GM12878 (cell line): ENCODE measurements around the gene CDH7. TPM values are rescaled to one million over a fixed set of nuclear protein-coding genes. Genes with fewer than 3 reads are reported as not detected.

Experiments used
- ATAC-seq: fragments of 200-7000 bp; cut with Tn5 transposase; 3 replicates; pipeline ENCODE4 v1.9.1; 2020; ENCODE audit warnings: mild to moderate bottlenecking, moderate library complexity
- BruUV-seq: library from RNA; stranded (reverse); fragments of 400-500 nt; replicated peaks from 2 replicates; lab custom pipeline; 2021; lab: Mats Ljungman, UMichigan
- CTCF ChIA-PET: fragments of 300-600 bp; sonication (Branson Sonifier 250); formaldehyde crosslinking; extraction: SDS; loops from one replicate; lab custom pipeline; 2021; ENCODE audit warnings: inconsistent platforms; lab: Yijun Ruan, JAX
- POLR2A ChIA-PET: fragments of 350-600 bp; formaldehyde crosslinking; extraction: SDS; loops from one replicate; lab custom pipeline; 2021; ENCODE audit warnings: inconsistent platforms; lab: Charles Lee
- RAD21 ChIA-PET: fragments of 300-600 bp; sonication (Branson Sonifier 250); formaldehyde crosslinking; loops from one replicate; lab custom pipeline; 2023; ENCODE audit warnings: antibody characterized with exemption; ENCODE audit not compliant: unreplicated experiment; lab: Charles Lee
- SMC1A ChIA-PET: fragments of 300-600 bp; sonication (Branson Sonifier 250); formaldehyde crosslinking; loops from one replicate; lab custom pipeline; 2023; ENCODE audit not compliant: unreplicated experiment, uncharacterized antibody; lab: Charles Lee
- DNase-seq: peaks from one replicate; pipeline ENCODE4 v3.0.0-alpha.2; 2011; ENCODE audit warnings: low read depth, low spot score
- FAIRE-seq: peaks from 3 replicates; lab custom pipeline; 2011; peaks lifted over from hg19 to GRCh38; lab: Jason Lieb, UNC
- H2AFZ ChIP-seq: 2 replicates; pipeline ENCODE4 v1.6.0; 2011; ENCODE audit warnings: low read depth, low read length, control low read depth; ENCODE audit not compliant: control insufficient read depth
- H3K27ac ChIP-seq: 2 replicates; pipeline ENCODE4 v1.5.1; 2011; ENCODE audit warnings: control low read depth; ENCODE audit not compliant: control insufficient read depth, insufficient read depth
- H3K27me3 ChIP-seq, 2 experiments: replicated peaks in 1 of 2; 2 replicates each; pipeline versions ENCODE4 v1.6.0 to v1.6.1; 2011; ENCODE audit warnings: low read length in 1 of 2; ENCODE audit not compliant: control insufficient read depth in 2 of 2, insufficient read depth in 2 of 2
- H3K36me3 ChIP-seq, 2 experiments: 2 replicates each; pipeline ENCODE4 v1.5.1; 2011; ENCODE audit warnings: low read length in 1 of 2; ENCODE audit not compliant: control insufficient read depth in 2 of 2, insufficient read depth in 2 of 2
- H3K4me1 ChIP-seq: 2 replicates; pipeline ENCODE4 v1.6.1; 2011; ENCODE audit warnings: mild to moderate bottlenecking, low read length, moderate library complexity, mixed read lengths; ENCODE audit not compliant: control insufficient read depth, insufficient read depth
- H3K4me2 ChIP-seq: 2 replicates; pipeline ENCODE4 v1.6.0; 2011; ENCODE audit warnings: control low read depth; ENCODE audit not compliant: control insufficient read depth, insufficient read depth
- H3K4me3 ChIP-seq: fragments of 200-600 bp; sonication (generic); 2 replicates; pipeline ENCODE4 v1.5.1; 2016
- H3K79me2 ChIP-seq: 2 replicates; pipeline ENCODE4 v1.6.0; 2011; ENCODE audit warnings: low read length; ENCODE audit not compliant: control insufficient read depth, insufficient read depth
- H3K9ac ChIP-seq: 2 replicates; pipeline ENCODE4 v1.8.0; 2011; ENCODE audit warnings: low read length, control low read depth, mixed read lengths; ENCODE audit not compliant: control insufficient read depth, insufficient read depth
- H3K9me3 ChIP-seq: replicated peaks from 3 replicates; pipeline ENCODE4 v1.5.1; 2011; ENCODE audit warnings: mild to moderate bottlenecking, low read length; ENCODE audit not compliant: control insufficient read depth, insufficient read depth
- H4K20me1 ChIP-seq: 2 replicates; pipeline ENCODE4 v1.6.0; 2011; ENCODE audit not compliant: control insufficient read depth, insufficient read depth
- CBX3 ChIP-seq: fragments of 200-600 bp; sonication (generic); IDR thresholded peaks from 2 replicates; pipeline ENCODE4 v1.6.1; 2016; ENCODE audit warnings: low read depth, borderline replicate concordance
- CREM ChIP-seq: IDR thresholded peaks from 2 replicates; pipeline ENCODE4 v1.6.1; 2014; ENCODE audit warnings: antibody characterized with exemption, low read depth
- GABPA ChIP-seq: IDR thresholded peaks from 2 replicates; pipeline ENCODE4 v1.6.1; 2014; ENCODE audit warnings: antibody characterized with exemption, low read depth, mild to moderate bottlenecking, inconsistent platforms
- HDAC6 ChIP-seq: fragments of 200-600 bp; sonication (generic); IDR thresholded peaks from one replicate; pipeline ENCODE4 v1.8.0; 2017; ENCODE audit warnings: antibody characterized with exemption; ENCODE audit not compliant: unreplicated experiment
- MLLT1 ChIP-seq: fragments of 450-650 bp; IDR thresholded peaks from 2 replicates; pipeline ENCODE4 v1.6.1; 2016; ENCODE audit warnings: mild to moderate bottlenecking
- MTA3 ChIP-seq: IDR thresholded peaks from 2 replicates; pipeline ENCODE4 v1.6.1; 2012; ENCODE audit warnings: low read length, inconsistent platforms, borderline replicate concordance
- ZNF24 ChIP-seq: fragments of 450-650 bp; IDR thresholded peaks from 2 replicates; pipeline ENCODE4 v1.6.1; 2017; ENCODE audit warnings: antibody characterized with exemption, mild to moderate bottlenecking
- ZNF274 ChIP-seq: IDR thresholded peaks from one replicate; pipeline ENCODE4 v1.8.0; 2011; ENCODE audit not compliant: insufficient read length, insufficient read depth
- ZSCAN29 ChIP-seq: fragments of 450-650 bp; IDR thresholded peaks from 2 replicates; pipeline ENCODE4 v1.6.1; 2017; ENCODE audit warnings: mild to moderate bottlenecking, moderate library complexity
- WGBS: methylation state at CpG from one replicate; pipeline ENCODE4 v1.1.6; 2016; ENCODE audit warnings: low lambda C conversion rate; ENCODE audit not compliant: insufficient replicate concordance, insufficient coverage; ENCODE audit errors: missing lambda C conversion rate; 5-methylcytosine and 5-hydroxymethylcytosine counted together
- in situ Hi-C: fragments of 300-500 bp; cut with MboI; formaldehyde crosslinking; loops from 9 replicates; pipeline ENCODE4 v1.14.3; 2018; ENCODE audit warnings: mixed read lengths
- intact Hi-C: fragments of 100-400 bp; cut with micrococcal nuclease; formaldehyde crosslinking; loops from one replicate; pipeline ENCODE4 v1.14.2; 2022; ENCODE audit not compliant: unreplicated experiment
- polyA plus RNA-seq, 11 experiments: library from polyadenylated mRNA; depleted of rRNA in 4 of 11; unstranded in 6 of 11; stranded (reverse) in 5 of 11; fragments of >200 nt; fragmentation: Nextera tagmentation in 4 of 11; fragmentation: Illumina TruSeq in 1 of 11; extraction: Ambion mirVana in 4 of 11; extraction: Trizol in 1 of 11; gene quantifications; 1 replicate in 1 of 11; 2 replicates in 10 of 11; pipeline versions ENCODE4 v1.2.1 to v1.2.3, GENCODE V29; 2011 to 2016; ENCODE audit warnings: inconsistent platforms in 2 of 11, missing spikeins in 2 of 11, low read depth in 1 of 11
- total RNA-seq, 4 experiments: library from RNA; depleted of rRNA in 3 of 4; stranded (reverse); fragments of >200 nt in 3 of 4; fragmentation: Illumina TruSeq in 1 of 4; extraction: Trizol in 1 of 4; gene quantifications; 2 replicates each; pipeline versions ENCODE4 v1.2.1 to v1.2.3, GENCODE V29; 2013 to 2021

Gene CDH7
- total and polyA plus RNA-seq, 10 of the 15 experiments (the other 5 are each of a cell fraction or from before 2014, with no cell fraction given), result 0.03 TPM; not detected in 9

- Histone ChIP-seq H3K9me3 (no peaks in the 10 kb centered on the region), H3K4me2 (no peak overlapping the region), H4K20me1 (no peaks in the 10 kb centered on the region), H3K4me3 (no peak overlapping the region), H3K9ac (no peak overlapping the region), H3K4me1 (no peaks in the 10 kb centered on the region), H3K27ac (no peak overlapping the region), H2AFZ (no peak overlapping the region), H3K27me3 (no peaks in the 10 kb centered on the region), H3K79me2 (no peaks in the 10 kb centered on the region), H3K36me3 (no peaks in the 10 kb centered on the region)
- BruUV-seq, result no TSS peak
- CTCF ChIA-PET, result no interaction called here
- SMC1A ChIA-PET, result interaction anchor here (1.4 kb wide), 1 partner anchor 8 kb away, joined by 3 read pairs; no protein-coding TSS in a partner anchor
- intact Hi-C loops (no loop called here), in situ Hi-C loops (no loop called here)
- POLR2A ChIA-PET, result no interaction called here
- FAIRE-seq, result no peak
- DNase-seq, result no peak
- RAD21 ChIA-PET, result no interaction called here
- no peak for ATAC-seq
- WGBS, result 20% methylated on average over 2 of the region's 2 CpGs
- no peak for TF ChIP-seq HDAC6
- no peak for TF ChIP-seq ZNF24
- TF ChIP-seq MLLT1, result no peak
- no peak for TF ChIP-seq ZSCAN29
- no peak for TF ChIP-seq MTA3
Observed at GRCh38 chr18:65907281-65907680, 156.5 kb downstream of the CDH7 start.

- intact Hi-C loops, result no loop called here
Observed at GRCh38 chr18:65919018-65919417, 168.2 kb downstream of the CDH7 start.

More at GRCh38 chr18:65919018-65919417, 168.2 kb downstream of the CDH7 start:
- in situ Hi-C loops, result no loop called here
- no peak overlapping the region for H2AFZ ChIP-seq
- POLR2A ChIA-PET, result no interaction called here
- TF ChIP-seq GABPA, result no peak
- no peak for TF ChIP-seq CREM
- TF ChIP-seq ZNF274, result no peak
- no peak for TF ChIP-seq CBX3
- TF ChIP-seq, all 136 proteins: peak for 0
- ChIA-PET RAD21 (no interaction called here), CTCF (interaction anchor here (1.4 kb wide), 1 partner anchor 8 kb away, joined by 4 read pairs; no protein-coding TSS in a partner anchor), SMC1A (no interaction called here)
- no peaks in the 10 kb centered on the region for H3K79me2 ChIP-seq
- H3K4me3 ChIP-seq, result no peak overlapping the region
- no peaks in the 10 kb centered on the region for H3K9me3 ChIP-seq
- no peak overlapping the region for H3K9ac ChIP-seq
- WGBS, result 21% methylated on average over 3 of the region's 3 CpGs
- BruUV-seq, result no TSS peak
- H3K4me1 ChIP-seq, result no peaks in the 10 kb centered on the region
- no peaks in the 10 kb centered on the region for H4K20me1 ChIP-seq
- no peak for DNase-seq
- H3K4me2 ChIP-seq, result no peak overlapping the region
- no peak overlapping the region for H3K27ac ChIP-seq
- no peaks in the 10 kb centered on the region for H3K27me3 ChIP-seq
- ATAC-seq, result no peak
- FAIRE-seq, result no peak
- no peaks in the 10 kb centered on the region for H3K36me3 ChIP-seq
